HG03045 (cell line): ENCODE measurements around the gene DUS2.
"Not testable (repeated sequence)": the region's sequence is repeated elsewhere in the genome, so short reads cannot be mapped to it uniquely, and the experiment has no call there.

Experiments
- ATAC-seq: cut with Tn5 transposase; IDR thresholded peaks from one replicate; pipeline ENCODE4 v1.9.1; 2021; ENCODE audit warnings: mild to moderate bottlenecking, moderate library complexity; ENCODE audit not compliant: unreplicated experiment

DUS2 gene

DNA sequence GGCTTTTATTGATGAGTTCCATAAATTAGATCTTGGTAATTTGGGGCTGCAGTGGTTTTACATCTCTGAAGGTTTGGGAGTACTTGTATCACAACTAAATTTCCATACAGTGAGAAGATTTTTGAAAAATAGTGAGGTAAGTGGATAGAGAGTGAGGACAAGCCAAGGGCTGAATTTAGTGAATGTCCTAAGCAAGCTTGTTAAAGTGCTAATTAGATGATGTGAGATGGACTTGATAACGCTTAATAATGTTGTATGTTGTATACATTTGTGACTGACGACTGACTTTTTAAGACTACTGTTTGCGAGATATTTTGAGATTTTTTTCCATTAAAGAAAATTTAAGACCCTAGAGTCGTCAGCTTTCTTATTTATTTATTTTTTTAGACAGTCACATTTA is 66.0 kb downstream of the DUS2 start:
- ATAC-seq = no peak

DNA sequence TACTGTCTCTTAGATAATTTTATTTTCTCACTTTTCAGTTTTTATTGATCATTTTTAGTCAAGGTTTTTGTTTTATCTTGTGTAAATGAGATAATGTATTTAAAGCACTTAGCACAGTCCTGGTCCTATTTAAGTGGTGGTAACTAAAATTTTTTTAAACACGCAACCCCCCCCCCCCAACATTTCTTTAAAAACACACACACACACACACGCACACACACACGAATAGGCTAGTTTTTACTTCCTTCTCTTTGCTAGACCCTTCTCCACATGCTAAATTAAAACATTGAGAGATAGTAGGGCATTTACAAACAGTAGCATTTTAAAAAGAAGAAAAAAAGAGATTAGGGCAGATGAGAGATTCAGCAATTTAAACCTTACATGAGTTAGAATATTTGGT is 67.0 kb downstream of the DUS2 start:
- no peak for ATAC-seq

DNA sequence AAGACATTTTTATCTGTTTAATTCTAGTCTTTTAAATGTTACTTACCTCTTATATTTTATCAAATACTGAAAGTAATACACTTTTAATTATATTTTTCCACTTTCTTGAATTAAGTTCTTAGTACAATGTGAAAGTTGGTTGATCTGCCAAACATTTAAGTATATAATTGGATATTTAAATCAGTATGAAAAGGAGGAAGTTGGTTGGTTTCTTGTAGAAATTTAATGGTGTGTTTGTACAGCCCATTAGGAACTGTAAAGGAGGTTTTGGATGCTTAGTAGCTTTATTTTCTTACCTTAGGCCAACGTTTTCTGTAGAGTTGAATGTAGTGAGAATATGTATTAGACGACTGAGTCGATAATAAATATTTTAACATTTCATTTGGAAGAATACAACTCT is 67.4 kb downstream of the DUS2 start:
- ATAC-seq = no peak

DNA sequence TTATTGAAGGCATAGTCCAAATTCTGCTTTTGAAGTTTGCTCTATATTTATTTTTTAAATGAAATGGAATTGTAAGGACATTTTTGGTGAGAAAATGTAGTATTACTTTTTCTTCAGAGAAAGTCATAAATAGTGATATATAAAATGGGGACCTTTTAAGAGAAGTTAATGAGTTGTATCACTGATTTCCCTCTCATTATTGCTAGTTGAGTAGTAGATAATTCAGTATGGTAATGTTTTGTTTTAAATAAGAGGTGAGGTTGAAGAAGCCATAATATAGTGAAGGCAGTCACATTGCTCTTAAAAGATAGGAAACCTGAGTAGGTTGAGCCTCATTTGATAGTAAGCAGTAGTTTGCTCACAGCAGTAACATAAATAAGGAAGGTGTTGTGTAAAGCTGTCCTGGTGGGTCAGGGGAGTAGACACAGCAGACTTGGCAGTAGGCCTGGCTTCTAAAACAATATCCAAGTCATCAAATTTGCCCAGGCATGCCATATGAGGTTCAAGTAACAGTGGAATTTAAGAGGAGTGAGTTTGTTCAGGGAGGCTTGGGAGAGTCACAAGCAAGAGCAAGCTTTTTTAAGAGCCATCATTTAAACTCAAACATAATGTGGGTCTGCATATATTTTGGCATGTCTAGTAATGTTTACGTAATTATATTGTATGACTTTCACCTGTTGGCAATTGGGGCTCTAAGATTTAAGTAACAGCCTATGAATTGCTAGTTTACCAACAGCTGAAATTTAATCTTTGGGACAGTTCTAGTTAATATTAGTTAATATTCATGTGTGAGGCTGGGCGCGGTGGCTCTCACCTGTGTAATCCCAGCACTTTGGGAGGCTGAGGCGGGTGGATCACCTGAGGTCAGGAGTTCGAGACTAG is 68.5 kb downstream of the DUS2 start:
- ATAC-seq = no peak

DNA sequence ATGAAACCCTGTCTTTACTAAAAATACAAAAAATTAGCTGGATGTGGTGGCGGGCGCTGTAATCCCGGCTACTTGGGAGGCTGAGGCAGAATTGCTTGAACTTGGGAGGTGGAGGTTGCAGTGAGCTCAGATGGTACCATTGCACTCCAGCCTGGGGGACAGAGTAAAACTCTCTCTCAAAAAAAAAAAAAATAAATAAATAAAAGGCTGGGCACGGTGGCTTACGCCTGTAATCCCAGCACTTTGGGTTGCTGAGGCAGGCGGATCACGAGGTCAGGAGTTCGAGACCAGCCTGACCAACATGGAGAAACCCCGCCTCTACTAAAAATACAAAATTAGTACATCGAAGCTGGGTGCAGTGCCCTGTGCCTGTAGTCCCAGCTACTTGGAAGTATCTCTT is 69.2 kb downstream of the DUS2 start:
- not testable (repeated sequence) for ATAC-seq

DNA sequence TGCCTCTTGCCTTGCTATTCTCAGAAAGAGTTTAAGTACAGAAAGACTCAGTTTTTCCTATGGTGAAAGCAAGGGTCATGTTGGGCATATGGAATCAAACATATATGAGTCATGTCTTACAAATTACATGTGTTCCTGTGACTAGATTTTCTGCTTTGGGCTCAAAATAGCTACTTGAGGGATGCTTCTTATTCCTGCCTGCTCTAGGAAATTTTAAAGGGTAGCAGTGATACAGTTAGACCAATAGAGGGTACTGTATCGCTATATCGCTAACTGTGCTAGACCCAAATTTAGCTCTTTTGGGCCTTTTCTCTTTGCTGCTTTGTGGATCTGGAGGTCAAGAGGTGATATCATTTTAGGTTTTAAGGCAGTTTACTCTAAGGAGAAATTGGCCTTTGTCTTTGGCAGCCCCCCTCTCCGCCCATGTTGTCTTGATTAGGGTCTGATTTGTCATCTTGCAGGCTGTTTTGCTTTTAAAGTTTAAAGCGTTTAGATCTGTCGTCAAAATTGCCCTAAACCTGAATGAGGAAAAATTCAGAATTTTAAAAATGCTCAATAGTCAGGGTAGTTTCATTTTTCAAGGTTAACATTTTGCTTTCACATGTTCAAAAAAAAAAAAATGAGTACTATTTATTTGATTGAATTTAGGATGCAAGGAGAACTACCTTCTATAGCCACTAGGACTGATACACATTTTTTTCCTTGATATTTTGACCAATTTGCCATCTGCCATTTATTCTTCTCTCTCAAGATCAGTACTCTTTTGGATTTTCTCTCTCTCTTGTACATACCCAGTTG is 70.9 kb downstream of the DUS2 start:
- no peak for ATAC-seq

DNA sequence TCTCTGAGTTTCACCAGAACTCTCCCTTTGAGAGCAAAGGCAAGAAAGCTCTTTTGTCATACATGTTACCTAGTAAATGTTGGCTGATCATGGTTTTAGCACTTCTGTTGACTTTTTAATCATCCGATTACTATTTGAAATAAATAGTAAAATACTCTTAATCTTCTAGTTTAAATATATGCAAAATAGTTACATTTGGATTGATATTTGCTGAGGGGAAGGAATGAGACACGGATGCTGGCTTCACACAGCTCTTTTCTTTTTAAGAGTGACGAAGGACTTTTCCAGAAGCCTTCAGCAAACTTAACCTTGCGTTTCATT is 71.5 kb downstream of the DUS2 start:
- no peak for ATAC-seq

DNA sequence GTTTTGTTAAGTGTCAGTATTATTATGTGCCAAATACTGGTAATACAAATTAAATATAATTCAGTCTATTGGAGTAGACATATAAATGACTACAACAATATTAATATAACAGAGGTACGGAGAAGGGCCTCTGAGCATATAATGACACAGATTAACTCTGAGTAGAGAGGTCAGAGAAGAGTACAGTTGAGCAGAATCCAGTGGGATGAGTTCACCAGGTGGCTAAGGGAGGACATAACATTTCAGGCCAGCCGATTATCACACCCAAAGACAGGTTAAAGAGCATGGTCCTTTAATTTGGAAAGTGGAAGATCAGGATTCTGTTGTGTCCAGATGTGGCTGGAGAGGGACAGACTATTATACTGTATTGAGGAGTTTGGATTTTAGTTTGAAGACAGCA is 73.4 kb downstream of the DUS2 start:
- ATAC-seq = no peak

DNA sequence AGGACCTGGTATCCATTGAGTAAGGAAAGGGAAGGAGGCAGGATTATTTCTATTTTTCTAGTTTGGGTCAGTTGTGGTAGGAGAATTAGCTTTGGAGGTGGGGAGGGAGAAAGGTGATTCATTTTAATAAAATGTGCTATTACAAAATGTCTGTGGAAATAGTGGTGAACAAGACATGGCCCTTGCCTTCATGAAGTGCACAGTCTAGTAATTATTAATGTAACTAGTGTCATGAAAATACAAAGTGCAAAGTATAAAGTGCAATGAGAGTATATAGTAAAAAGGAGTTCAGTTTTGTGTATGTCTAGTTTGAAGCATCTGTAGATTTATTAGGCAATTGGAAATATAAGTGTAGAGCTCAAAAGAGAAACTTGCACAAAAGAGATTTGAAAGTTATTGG is 74.0 kb downstream of the DUS2 start:
- ATAC-seq = no peak

DNA sequence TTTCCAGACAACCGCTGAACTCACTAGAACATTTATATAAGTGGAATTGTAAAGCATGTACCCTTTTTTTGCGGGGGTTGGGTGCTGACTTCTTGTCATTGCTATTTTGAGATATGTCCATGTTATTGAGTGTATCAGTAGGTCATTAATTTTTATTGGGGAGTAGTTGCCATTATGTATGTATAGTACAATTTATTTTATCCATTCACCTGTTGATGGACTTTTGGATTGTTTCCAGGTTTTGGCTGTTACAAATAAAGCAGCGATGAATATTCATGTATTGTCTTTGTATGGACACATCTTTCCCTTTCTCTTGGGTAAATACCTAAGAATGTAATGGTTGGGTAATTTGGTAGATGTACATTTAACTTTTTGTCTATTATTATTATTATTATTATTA is 74.8 kb downstream of the DUS2 start:
- no peak for ATAC-seq

DNA sequence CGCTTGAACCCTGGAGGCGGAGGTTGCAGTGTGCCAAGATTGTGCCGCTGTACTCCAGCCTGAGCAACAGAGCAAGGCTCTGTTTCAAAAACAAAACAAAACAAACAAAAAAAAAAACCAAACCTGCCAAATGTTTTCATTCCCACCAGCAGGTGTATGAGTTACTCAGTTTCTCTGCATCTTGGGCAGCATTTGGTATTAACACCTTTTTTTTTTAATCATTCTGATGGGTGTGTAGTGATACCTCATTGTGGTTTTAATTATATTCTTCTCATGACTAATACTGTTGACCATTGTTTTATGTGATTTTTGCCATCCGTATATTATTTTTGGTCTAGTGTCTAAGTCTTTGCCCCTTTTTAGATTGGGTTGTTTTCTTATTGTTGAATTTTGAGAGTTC is 77.4 kb downstream of the DUS2 start:
- no peak for ATAC-seq

DNA sequence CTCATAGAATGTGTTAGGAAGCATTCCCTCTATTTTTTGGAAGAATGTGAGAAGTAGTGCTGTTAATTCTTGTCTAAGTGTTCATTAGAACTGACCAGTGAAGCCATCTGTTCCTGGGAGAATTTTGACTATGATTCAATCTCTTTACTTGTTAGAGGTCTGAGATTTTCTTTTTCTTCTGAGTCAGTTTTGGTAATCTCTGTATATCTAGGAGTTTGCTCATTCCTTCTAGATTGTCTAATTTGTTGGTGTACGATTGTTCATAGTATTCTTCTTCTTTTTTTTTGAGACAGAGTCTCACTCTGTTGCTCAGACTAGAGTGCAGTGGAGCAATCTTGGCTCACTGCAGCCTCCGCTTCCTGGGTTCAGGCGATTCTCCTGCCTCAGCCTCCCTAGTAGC is 82.5 kb downstream of the DUS2 start:
- ATAC-seq = no peak

DNA sequence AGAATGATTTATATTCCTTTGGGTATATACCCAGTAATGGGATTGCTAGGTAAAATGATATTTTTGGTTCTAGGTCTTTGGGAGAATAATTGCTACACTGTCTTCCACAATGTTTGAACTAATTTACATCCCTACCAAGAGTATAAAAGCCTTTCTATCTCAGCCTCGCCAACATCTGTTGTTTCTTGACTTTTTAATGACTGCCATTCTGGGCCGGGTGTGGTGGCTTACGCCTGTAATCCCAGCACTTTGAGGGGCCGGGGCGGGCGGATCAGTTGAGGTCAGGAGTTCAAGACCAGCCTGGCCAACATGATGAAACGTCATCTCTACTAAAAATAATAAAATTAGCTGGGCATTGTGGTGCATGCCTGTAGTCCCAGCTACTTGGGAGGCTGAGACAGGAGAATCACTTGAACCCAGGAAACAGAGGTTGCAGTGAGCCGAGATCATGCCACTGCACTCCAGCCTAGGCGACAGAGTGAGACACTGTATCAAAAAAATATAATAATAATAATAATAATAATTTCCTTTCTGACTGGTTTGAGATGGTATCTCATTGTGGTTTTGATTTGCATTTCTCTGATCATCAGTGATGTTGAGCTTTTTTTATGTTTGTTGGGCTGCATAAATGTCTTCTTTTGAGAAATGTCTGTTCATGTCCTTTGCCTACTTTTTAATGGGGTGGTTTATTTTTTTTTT is 84.3 kb downstream of the DUS2 start:
- not testable (repeated sequence) for ATAC-seq

DNA sequence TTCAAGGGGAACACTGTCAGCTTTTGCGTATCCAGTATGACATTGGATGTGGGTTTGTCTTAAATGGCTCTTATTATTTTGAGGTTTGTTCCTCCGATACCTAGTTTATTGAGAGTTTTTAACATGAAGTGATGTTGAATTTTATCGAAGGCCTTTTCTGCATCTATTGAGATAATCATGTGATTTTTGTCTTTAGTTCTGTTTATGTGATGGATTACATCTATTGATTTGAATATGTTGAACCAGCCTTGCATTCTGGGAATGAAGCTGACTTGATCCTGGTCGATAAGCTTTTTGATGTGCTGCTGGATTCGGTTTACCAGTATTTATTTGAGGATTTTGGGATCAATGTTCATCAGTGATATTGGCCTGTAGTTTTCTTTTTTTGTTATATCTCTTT is 86.1 kb downstream of the DUS2 start:
- ATAC-seq = not testable (repeated sequence)

DNA sequence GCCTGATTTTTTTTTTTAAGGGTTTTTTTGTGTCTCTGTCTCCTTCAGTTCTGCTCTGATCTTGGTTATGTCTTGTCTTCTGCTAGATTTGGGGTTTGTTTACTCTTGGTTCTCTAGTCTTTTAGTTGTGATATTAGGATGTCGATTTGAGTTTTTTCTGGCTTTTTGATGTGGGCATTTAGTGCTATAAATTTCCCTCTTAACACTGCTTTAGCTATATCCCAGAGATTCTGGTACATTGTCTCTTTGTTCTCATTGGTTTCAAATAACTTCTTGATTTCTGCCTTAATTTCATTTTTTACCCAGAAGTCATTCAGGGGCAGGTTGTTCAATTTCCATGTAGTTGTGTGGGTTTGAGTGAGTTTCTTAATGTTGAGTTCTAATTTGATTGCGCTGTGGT is 87.5 kb downstream of the DUS2 start:
- not testable (repeated sequence) for ATAC-seq

DNA sequence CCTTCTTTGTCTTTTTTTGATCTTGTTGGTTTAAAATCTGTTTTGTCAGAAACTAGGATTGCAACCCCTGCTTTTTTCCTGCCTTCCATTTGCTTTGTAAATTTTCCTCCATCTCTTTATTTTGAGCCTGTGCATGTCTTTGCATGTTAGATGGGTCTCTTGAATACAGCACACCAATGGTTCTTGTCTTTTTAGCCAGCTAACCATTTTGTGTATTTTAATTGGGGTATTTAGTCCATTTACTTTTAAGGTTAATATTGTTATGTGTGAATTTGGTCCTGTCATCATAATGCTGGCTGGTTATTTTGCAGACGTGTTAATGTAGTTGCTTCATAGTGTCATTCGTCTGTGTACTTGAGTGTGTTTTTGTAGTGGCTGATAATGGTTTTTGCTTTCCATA is 88.3 kb downstream of the DUS2 start:
- no peak for ATAC-seq

DNA sequence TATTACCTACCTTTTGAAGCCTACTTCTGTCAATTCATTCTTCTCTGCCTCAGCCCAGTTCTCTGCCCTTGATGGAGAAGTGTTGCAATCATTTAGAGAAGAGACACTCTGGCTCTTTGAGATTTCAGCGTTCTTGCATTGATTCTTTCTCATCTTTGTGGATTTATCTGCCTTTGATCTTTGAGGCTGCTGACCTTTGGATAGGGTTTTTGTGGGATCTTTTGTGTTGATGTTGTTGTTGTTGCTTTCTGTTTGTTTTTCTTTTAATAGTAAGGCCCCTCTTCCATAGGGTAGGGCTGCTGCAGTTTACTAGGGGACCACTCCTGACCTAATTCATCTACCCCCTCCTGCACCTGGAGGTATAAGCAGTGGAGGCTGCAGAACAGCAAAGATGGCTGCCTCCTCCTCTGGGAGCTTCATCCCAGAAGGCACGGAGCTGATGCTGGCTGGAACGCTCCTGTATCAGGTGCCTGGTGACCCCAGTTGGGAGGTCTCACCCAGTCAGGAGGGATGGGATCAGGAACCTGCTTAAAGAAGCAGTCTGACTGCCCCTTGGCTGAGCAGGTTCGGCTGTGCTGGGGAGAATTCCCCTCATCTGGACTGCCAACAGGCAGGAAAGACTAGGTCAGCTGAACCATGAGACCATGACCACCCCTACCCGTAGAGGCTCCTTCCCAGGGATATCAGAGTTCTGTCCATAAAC is 90.1 kb downstream of the DUS2 start:
- no peak for ATAC-seq

DNA sequence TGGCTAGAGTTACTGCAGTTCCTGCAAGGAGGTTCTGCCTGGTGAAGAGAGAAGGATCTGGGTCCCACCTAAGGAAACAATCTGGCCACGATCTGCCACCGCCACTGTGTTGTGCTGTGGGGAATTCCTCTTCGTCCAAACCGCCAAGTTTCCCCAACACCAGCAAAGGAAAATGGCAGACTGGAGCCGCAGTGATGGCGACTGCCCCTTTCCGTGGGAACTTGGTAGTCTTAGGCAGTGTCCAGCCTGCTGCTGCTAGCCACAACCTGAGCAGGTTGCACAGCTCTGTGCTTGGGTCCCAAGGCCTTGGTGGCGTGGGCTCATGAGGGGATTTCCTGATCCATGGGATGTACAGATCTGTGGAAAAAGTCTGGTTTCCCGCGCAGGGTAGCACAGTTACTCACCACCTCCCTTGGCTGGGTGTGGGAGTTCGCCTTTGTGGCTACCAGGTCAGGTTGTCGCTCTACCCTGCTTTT is 90.7 kb downstream of the DUS2 start:
- no peak for ATAC-seq

DNA sequence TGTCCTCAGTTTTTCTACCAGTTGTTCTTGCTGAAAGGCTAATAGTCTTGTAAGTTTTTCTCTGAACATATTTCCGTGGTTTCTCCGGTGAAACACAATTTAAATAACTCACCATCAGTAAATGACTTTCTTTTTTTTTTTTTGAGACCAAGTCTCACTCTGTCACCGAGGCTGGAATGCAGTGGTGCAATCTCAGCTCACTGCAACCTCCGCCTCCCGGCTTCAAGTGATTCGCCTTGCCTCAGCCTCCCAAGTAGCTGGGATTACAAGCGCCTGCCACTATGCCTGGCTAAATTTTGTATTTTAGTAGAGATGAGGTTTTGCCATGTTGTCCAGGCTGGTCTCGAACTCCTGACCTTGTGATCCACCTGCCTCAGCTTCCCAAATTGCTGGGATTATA is 91.9 kb downstream of the DUS2 start:
- not testable (repeated sequence) for ATAC-seq

DNA sequence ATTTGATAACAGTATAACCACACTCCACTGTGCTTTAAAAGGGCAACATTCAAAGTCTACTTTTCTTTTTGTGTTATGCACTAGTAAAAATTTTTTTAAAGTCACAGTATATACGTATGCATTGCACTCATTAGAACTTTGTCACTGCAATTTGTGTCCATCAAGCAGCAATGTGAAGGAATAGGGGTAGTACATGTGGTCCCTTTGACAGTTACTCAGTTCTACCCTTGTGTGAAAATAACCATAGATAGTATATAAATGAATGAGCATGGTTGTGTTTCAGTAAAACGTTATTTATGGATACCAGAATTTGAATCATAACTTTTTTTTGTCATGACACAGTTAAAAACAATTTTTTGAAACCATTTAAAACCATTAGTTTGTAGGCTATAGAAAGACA is 92.8 kb downstream of the DUS2 start:
- no peak for ATAC-seq

DNA sequence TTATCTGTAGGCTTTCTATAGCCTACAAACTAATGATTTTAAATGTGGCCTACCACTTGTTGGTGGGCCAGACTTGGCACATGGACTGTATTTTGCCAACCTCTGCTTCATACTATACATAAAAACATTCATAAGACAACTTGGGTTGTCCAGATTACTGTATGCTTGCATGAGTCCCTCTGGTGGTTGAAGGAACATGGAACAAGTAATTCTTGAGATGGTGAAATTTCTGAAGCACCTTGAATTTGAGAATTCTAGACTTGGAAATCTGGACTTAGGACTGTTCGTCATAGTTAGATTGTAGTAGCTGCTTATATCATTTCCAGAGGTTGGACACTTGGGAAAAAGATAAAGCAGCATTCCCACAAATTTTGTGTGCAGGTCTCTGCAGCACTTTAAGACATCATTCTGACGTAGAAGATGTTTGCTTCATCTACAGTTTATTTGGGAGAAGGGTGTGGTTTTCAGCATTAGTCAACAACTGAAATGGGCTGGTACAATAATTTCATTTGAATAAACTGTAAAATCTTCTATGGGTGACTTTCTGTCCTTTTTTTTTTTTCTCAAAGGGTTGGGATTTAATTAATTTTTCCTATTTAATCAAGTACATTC is 93.3 kb downstream of the DUS2 start:
- no peak for ATAC-seq
